Transverse colon (tissue), 3 donors: ENCODE measurements around the gene RBM20.

ENCODE experiments used
- CTCF ChIP-seq, 5 experiments: fragments of 200-600 bp in 3 of 5; fragments of 450-650 bp in 2 of 5; sonication (generic) in 3 of 5; IDR thresholded peaks; 1 replicate in 2 of 5; 2 replicates in 3 of 5; pipeline ENCODE4 v1.5.1; 2016 to 2017; ENCODE audit warnings: antibody characterized with exemption in 5 of 5, inconsistent platforms in 3 of 5, mild to moderate bottlenecking in 2 of 5, moderate library complexity in 1 of 5
- EP300 ChIP-seq: sonication (generic); formaldehyde crosslinking; IDR thresholded peaks from one replicate; pipeline ENCODE4 v1.6.1; 2017; ENCODE audit warnings: antibody characterized with exemption, low read depth

- TF ChIP-seq EP300 = no peak
- TF ChIP-seq CTCF (IDR thresholded peaks at IDR 0.05) = no peak
Observed at GRCh38 chr10:110865186-110865808, 221.2 kb downstream of the RBM20 start.
